K562 (cell line): Measurements from ENCODE around the gene AMN1. TPM values are rescaled to one million over a fixed set of nuclear protein-coding genes. Genes with fewer than 3 reads are reported as not detected.

ENCODE experiments used
- ATAC-seq: fragments of 200-7000 bp; cut with Tn5 transposase; 3 replicates; pipeline ENCODE4 v1.9.1; 2020; ENCODE audit warnings: moderate library complexity
- BruUV-seq: library from RNA; stranded (reverse); fragments of 400-500 nt; replicated peaks from 2 replicates; lab custom pipeline; 2021; lab: Mats Ljungman, UMichigan
- CTCF ChIA-PET: fragments of 300-600 bp; formaldehyde crosslinking; extraction: SDS; loops from one replicate; lab custom pipeline; 2021; ENCODE audit warnings: low intra/inter-chr PET ratio; lab: Yijun Ruan, JAX
- POLR2A ChIA-PET: fragments of 300-600, 350-650 bp; sonication (Branson Sonifier 250); formaldehyde crosslinking; extraction: SDS; loops from one replicate; lab custom pipeline; 2021; ENCODE audit warnings: antibody characterized with exemption, inconsistent platforms; lab: Yijun Ruan, JAX
- DNase-seq, 4 experiments: peaks; one replicate each; pipeline versions ENCODE4 v3.0.0 to v3.0.0-alpha.2; 2011 to 2018; ENCODE audit warnings: low spot score in 3 of 4, mixed read lengths in 3 of 4; ENCODE audit errors: extremely low read depth in 1 of 4
- FAIRE-seq: peaks from 2 replicates; lab custom pipeline; 2011; peaks lifted over from hg19 to GRCh38; lab: Jason Lieb, UNC
- H2AFZ ChIP-seq: 2 replicates; pipeline ENCODE4 v1.6.0; 2011; ENCODE audit warnings: low read depth, low read length, control low read depth, inconsistent platforms
- H3K27ac ChIP-seq: fragments of 200-600 bp; 3 replicates; pipeline ENCODE4 v1.8.0; 2011; ENCODE audit warnings: low read depth, mild to moderate bottlenecking, control low read depth, inconsistent platforms, low read length, moderate library complexity, mixed read lengths; ENCODE audit errors: extremely low read depth
- H3K27me3 ChIP-seq, 2 experiments: fragments of 300-600 bp in 1 of 2; 2 replicates in 1 of 2; 3 replicates in 1 of 2; pipeline versions ENCODE4 v1.6.0 to v1.8.0; 2011; ENCODE audit warnings: inconsistent platforms in 2 of 2, low read length in 2 of 2, mild to moderate bottlenecking in 1 of 2, mixed read lengths in 1 of 2, moderate library complexity in 1 of 2; ENCODE audit not compliant: control insufficient read depth in 2 of 2, insufficient read depth in 2 of 2
- H3K36me3 ChIP-seq: fragments of 300-600 bp; 3 replicates; pipeline ENCODE4 v1.8.0; 2011; ENCODE audit warnings: mild to moderate bottlenecking, low read length, inconsistent platforms; ENCODE audit not compliant: control insufficient read depth, insufficient read depth
- H3K4me1 ChIP-seq, 2 experiments: fragments of 200-600 bp in 1 of 2; replicated peaks in 1 of 2; 2 replicates in 1 of 2; 3 replicates in 1 of 2; pipeline versions ENCODE4 v1.5.1 to v1.8.0; 2011; ENCODE audit warnings: inconsistent platforms in 2 of 2, low read length in 2 of 2, mild to moderate bottlenecking in 1 of 2, mixed read lengths in 1 of 2, moderate library complexity in 1 of 2; ENCODE audit not compliant: control insufficient read depth in 2 of 2, insufficient read depth in 2 of 2
- H3K4me2 ChIP-seq: 2 replicates; pipeline ENCODE4 v1.6.1; 2011; ENCODE audit warnings: low read length, control low read depth, inconsistent platforms, mixed read lengths; ENCODE audit not compliant: insufficient read depth
- H3K4me3 ChIP-seq: fragments of 200-600 bp; sonication (generic), shearing (Covaris generic); 2 replicates; pipeline ENCODE4 v1.5.1; 2016; ENCODE audit warnings: control low read depth, inconsistent platforms
- H3K79me2 ChIP-seq: fragments of 200-600 bp; 3 replicates; pipeline ENCODE4 v1.8.0; 2011; ENCODE audit warnings: low read length, inconsistent platforms; ENCODE audit not compliant: control insufficient read depth, insufficient read depth
- H3K9ac ChIP-seq, 2 experiments: 2 replicates each; pipeline versions ENCODE4 v1.6.0 to v1.6.1; 2011; ENCODE audit warnings: low read depth in 2 of 2, low read length in 2 of 2, control low read depth in 1 of 2, inconsistent platforms in 1 of 2, mild to moderate bottlenecking in 1 of 2, mixed read lengths in 1 of 2; ENCODE audit not compliant: insufficient read depth in 1 of 2
- H3K9me1 ChIP-seq: one replicate; pipeline ENCODE4 v1.6.0; 2011; ENCODE audit warnings: inconsistent platforms, mild to moderate bottlenecking, low read length, moderate library complexity; ENCODE audit not compliant: control insufficient read depth, insufficient read depth
- H3K9me3 ChIP-seq: replicated peaks from 2 replicates; pipeline ENCODE4 v1.5.1; 2011; ENCODE audit warnings: low read depth, low read length, inconsistent platforms; ENCODE audit not compliant: control insufficient read depth, insufficient read depth
- H4K20me1 ChIP-seq: replicated peaks from 2 replicates; pipeline ENCODE4 v1.6.1; 2011; ENCODE audit warnings: low read length, inconsistent platforms, mixed read lengths; ENCODE audit not compliant: control insufficient read depth, insufficient read depth
- COPS2 ChIP-seq: fragments of 450-650 bp; conservative IDR thresholded peaks from 2 replicates; pipeline ENCODE4 v1.6.1; 2016; ENCODE audit warnings: mild to moderate bottlenecking, moderate library complexity
- GTF3C2 ChIP-seq: IDR thresholded peaks from 3 replicates; pipeline ENCODE4 v1.6.1; 2011; ENCODE audit warnings: borderline replicate concordance, mild to moderate bottlenecking, moderate library complexity; ENCODE audit not compliant: insufficient read length; ENCODE audit errors: extremely low read depth
- HNRNPH1 ChIP-seq: fragments of 200-400 bp; formaldehyde crosslinking; optimal IDR thresholded peaks from 2 replicates; pipeline ENCODE3; 2017; ENCODE audit warnings: low read depth, mild to moderate bottlenecking, low read length, moderate library complexity
- MTA2 ChIP-seq: fragments of 450-650 bp; IDR thresholded peaks from 2 replicates; pipeline ENCODE4 v1.6.1; 2016; ENCODE audit warnings: low read depth
- RBM17 ChIP-seq: fragments of 200-400 bp; formaldehyde crosslinking; IDR thresholded peaks from 2 replicates; pipeline ENCODE4 v1.6.1; 2017; ENCODE audit warnings: low read depth, mild to moderate bottlenecking, low read length, borderline replicate concordance
- ZNF407 ChIP-seq: fragments of 450-650 bp; IDR thresholded peaks from 2 replicates; pipeline ENCODE4 v1.6.1; 2016; ENCODE audit warnings: low read depth
- ZNF695 ChIP-seq: fragments of 450-650 bp; formaldehyde crosslinking; IDR thresholded peaks from 2 replicates; pipeline ENCODE4 v1.4.0; 2020; ENCODE audit warnings: mild to moderate bottlenecking, moderate library complexity
- WGBS: fragments of 100-300 bp; shearing (Covaris generic); methylation state at CpG from one replicate; pipeline ENCODE4 v1.1.6; 2016; ENCODE audit warnings: low coverage, mixed read lengths; ENCODE audit not compliant: insufficient coverage; ENCODE audit errors: missing lambda C conversion rate; 5-methylcytosine and 5-hydroxymethylcytosine counted together
- in situ Hi-C: fragments of 300-500 bp; cut with MboI; formaldehyde crosslinking; loops from 4 replicates; pipeline ENCODE4 v1.15.0; 2018; ENCODE audit warnings: inconsistent platforms, mixed read lengths
- intact Hi-C: fragments of 100-400 bp; cut with micrococcal nuclease; formaldehyde crosslinking; loops from 2 replicates; pipeline ENCODE4 v1.14.2; 2022
- polyA plus RNA-seq, 8 experiments: library from polyadenylated mRNA; depleted of rRNA in 4 of 8; stranded (reverse) in 5 of 8; unstranded in 3 of 8; fragments of >200 nt; fragmentation: Nextera tagmentation in 2 of 8; fragmentation: Illumina TruSeq in 1 of 8; extraction: Ambion mirVana in 2 of 8; extraction: Trizol in 1 of 8; gene quantifications; 2 replicates each; pipeline versions ENCODE4 v1.2.1 to v1.2.3, GENCODE V29; 2011 to 2014; ENCODE audit warnings: inconsistent platforms in 1 of 8, missing spikeins in 1 of 8
- total RNA-seq, 7 experiments: library from RNA; depleted of rRNA in 6 of 7; stranded (reverse); fragments of >200 nt in 6 of 7; fragmentation: Illumina TruSeq in 2 of 7; extraction: Trizol in 2 of 7; gene quantifications; 2 replicates each; pipeline versions ENCODE4 v1.2.1 to v1.2.3, GENCODE V29; 2011 to 2021; ENCODE audit warnings: low replicate concordance in 1 of 7
- TF ChIP-seq, protein P1 (sequence below): fragments of 250-450 bp; sonication (Bioruptor Pico); IDR thresholded peaks from 2 replicates; pipeline ENCODE4 v1.8.0; 2022; ENCODE audit warnings: inconsistent platforms, mild to moderate bottlenecking, moderate library complexity, borderline replicate concordance

The AMN1 gene
- total and polyA plus RNA-seq, 9 of the 15 experiments (the other 6 are each of a cell fraction or from before 2014, with no cell fraction given) = 5.2 to 27.6 (median 13.0) TPM

- WGBS = 8% methylated on average over 8 of the region's 8 CpGs
- FAIRE-seq (no peak), ATAC-seq (no peak; the same call in 1 of the 3 replicates), DNase-seq (no peak)
- Histone ChIP-seq H3K9me3 (no peaks in the 10 kb centered on the region), H3K79me2 (no peaks in the 10 kb centered on the region), H3K4me2 (no peak overlapping the region), H3K4me1 (no peaks in the 10 kb centered on the region), H3K36me3 (no peaks in the 10 kb centered on the region), H3K27me3 (peaks cover 2 to 10% of the 10 kb centered on the region in 2 experiments; a peak in 3 of 5 replicates), H4K20me1 (no peaks in the 10 kb centered on the region), H3K9me1 (no peaks in the 10 kb centered on the region), H3K4me3 (no peak overlapping the region), H2AFZ (no peak overlapping the region), H3K9ac (no peak overlapping the region), H3K27ac (no peak overlapping the region)
- in situ Hi-C loops (no loop called here), intact Hi-C loops (no loop called here)
- no TSS peak for BruUV-seq
- TF ChIP-seq RBM17 (no peak), ZNF407 (no peak), COPS2 (no peak), ZNF695 (no peak), HNRNPH1 (no peak), GTF3C2 (no peak), MTA2 (no peak)
- TF ChIP-seq, protein P1, sequence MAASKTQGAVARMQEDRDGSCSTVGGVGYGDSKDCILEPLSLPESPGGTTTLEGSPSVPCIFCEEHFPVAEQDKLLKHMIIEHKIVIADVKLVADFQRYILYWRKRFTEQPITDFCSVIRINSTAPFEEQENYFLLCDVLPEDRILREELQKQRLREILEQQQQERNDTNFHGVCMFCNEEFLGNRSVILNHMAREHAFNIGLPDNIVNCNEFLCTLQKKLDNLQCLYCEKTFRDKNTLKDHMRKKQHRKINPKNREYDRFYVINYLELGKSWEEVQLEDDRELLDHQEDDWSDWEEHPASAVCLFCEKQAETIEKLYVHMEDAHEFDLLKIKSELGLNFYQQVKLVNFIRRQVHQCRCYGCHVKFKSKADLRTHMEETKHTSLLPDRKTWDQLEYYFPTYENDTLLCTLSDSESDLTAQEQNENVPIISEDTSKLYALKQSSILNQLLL = no peak
- POLR2A ChIA-PET = interaction anchor here (1.0 kb wide), 1 partner anchor 15 kb away, joined by 3 read pairs; the partner anchor contains the start of gene ETFBKMT
- CTCF ChIA-PET = no interaction called here
These were observed 84.3 kb downstream of the AMN1 start for GRCh38 chr12:31644536-31644935.
